Measurements from ENCODE around the gene ATP5PD. TPM values are rescaled to one million over a fixed set of nuclear protein-coding genes. Genes with fewer than 3 reads are reported as not detected.
A peak's percentile ranks its signal among the peaks of the same experiment; 100 is the strongest.

Gene ATP5PD
- total and polyA plus RNA-seq, 2 of the 8 experiments (the other 6 are each of a cell fraction or from before 2014, with no cell fraction given) = 335 to 407 TPM

DNA sequence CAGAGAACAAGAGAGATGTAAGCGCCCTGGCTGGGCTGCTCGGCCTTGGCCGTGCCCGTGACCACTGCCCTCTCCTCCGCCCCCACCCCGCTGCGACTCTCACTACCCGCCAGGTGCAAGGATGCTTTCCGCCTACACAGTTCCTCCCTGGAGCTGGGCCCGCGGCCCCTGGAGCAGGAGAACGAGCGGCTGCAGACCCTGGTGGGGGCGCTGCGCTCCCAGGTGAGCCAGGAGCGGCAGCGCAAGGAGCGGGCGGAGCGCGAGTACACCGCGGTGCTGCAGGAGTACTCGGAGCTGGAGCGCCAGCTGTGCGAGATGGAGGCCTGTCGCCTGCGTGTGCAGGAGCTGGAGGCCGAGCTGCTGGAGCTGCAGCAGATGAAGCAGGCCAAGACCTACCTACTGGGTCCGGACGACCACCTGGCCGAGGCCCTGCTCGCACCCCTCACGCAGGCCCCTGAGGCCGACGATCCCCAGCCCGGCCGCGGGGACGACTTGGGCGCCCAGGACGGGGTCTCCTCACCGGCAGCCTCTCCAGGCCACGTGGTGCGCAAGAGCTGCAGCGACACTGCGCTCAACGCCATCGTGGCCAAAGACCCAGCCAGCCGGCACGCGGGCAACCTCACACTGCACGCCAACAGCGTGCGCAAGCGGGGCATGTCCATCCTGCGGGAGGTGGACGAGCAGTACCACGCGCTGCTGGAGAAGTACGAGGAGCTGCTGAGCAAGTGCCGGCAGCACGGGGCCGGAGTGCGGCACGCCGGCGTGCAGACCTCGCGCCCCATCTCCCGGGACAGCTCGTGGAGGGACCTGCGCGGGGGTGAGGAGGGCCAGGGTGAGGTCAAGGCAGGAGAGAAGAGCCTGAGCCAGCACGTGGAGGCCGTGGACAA, 43.5 kb downstream of the ATP5PD start:
- Histone ChIP-seq H2BK15ac (ENCODE audit: low read length) (no peak overlapping the region), H3K4me1 (replicated peaks in 1 of 4; ENCODE audit: control insufficient read depth in 3 of 4, insufficient read depth in 4 of 4, low read length in 3 of 4) (no peaks in the 10 kb centered on the region), H3K14ac (ENCODE audit: insufficient read length) (no peak overlapping the region), H3K4me3 (ENCODE audit: extremely low read depth in 1 of 4, insufficient read depth in 2 of 4, low read depth in 3 of 4, low read length in 4 of 4) (no peak overlapping the region), H2AK5ac (ENCODE audit: low read depth, low read length) (no peak overlapping the region), H3K79me2 (ENCODE audit: control insufficient read depth in 1 of 2, insufficient read depth in 2 of 2, low read length in 2 of 2) (no peaks in the 10 kb centered on the region), H2BK12ac (ENCODE audit: low read depth, low read length) (no peak overlapping the region), H3K23me2 (ENCODE audit: low read depth, low read length) (no peaks in the 10 kb centered on the region), H2BK120ac (replicated peaks; ENCODE audit: low read depth, low read length) (no peak overlapping the region), H4K20me1 (replicated peaks in 1 of 2; ENCODE audit: control insufficient read depth in 1 of 2, insufficient read depth in 2 of 2, low read length in 2 of 2) (peaks cover 0 to 4% of the 10 kb centered on the region in 2 experiments), H4K91ac (replicated peaks; ENCODE audit: insufficient read length, low read length) (no peak overlapping the region), H2AFZ (ENCODE audit: low read length) (no peak overlapping the region), H2BK20ac (ENCODE audit: low read length) (no peak overlapping the region), H3K27me3 (replicated peaks in 1 of 4; ENCODE audit: control insufficient read depth in 3 of 4, extremely low read depth in 1 of 4, insufficient read depth in 3 of 4, low read length in 3 of 4) (no peaks in the 10 kb centered on the region), H4K8ac (ENCODE audit: extremely low read depth, insufficient read depth, low read length) (no peak overlapping the region), H3K36me3 (ENCODE audit: control insufficient read depth in 2 of 4, insufficient read depth in 4 of 4, low read length in 3 of 4) (peaks cover 6 to 32% (median 20%) of the 10 kb centered on the region in 4 experiments; a peak in 6 of 8 replicates), H3K79me1 (ENCODE audit: low read depth, low read length) (no peaks in the 10 kb centered on the region), H3K18ac (ENCODE audit: extremely low read depth, low read length) (no peak overlapping the region), H3K9me3 (ENCODE audit: insufficient read depth in 2 of 2, low read depth in 1 of 2, low read length in 1 of 2) (no peaks in the 10 kb centered on the region), H3K4ac (replicated peaks; ENCODE audit: insufficient read length, low read depth, low read length) (no peak overlapping the region), H2BK5ac (ENCODE audit: low read depth, low read length) (no peak overlapping the region), H3K23ac (ENCODE audit: insufficient read length) (no peak overlapping the region), H3K56ac (replicated peaks; ENCODE audit: insufficient read length, low read depth, low read length) (no peak overlapping the region), H3K27ac (ENCODE audit: low read depth, low read length) (no peak overlapping the region), H4K5ac (ENCODE audit: insufficient read length, low read depth, low read length) (no peak overlapping the region), H3K4me2 (ENCODE audit: insufficient read depth in 1 of 2, low read depth in 2 of 2, low read length in 2 of 2) (no peak overlapping the region), H3K9ac (replicated peaks in 1 of 4; ENCODE audit: extremely low read depth in 1 of 4, low read depth in 3 of 4, low read length in 3 of 4) (no peak overlapping the region)
- FAIRE-seq (no peak), DNase-seq (ENCODE audit: low read depth in 1 of 2, low spot score in 2 of 2) (peak in 1 of 2 experiments; percentile 52)
- POLR2A ChIA-PET (ENCODE audit: partially characterized antibody) = interaction anchor here (0.6 to 4.6 kb wide), 5 partner anchors 10 to 42 kb away, joined by 3 to 27 read pairs (median 7); partner anchors contain the start of genes CDR2L and MRPL58
- 95% methylated on average over 63 of the region's 76 CpGs; no CpG with 5 or more reads in 1 of the 2 experiments for WGBS, 2 experiments (ENCODE audit: extremely low coverage in 1 of 2, insufficient coverage in 1 of 2, insufficient read length in 1 of 2, insufficient replicate concordance in 2 of 2, low coverage in 1 of 2, low lambda C conversion rate in 2 of 2, missing lambda C conversion rate in 1 of 2)
- CTCF ChIA-PET (ENCODE audit: partially characterized antibody) = interaction anchor here (0.5 to 20.3 kb wide), 14 partner anchors 9 to 111 kb away, joined by 3 to 345 read pairs (median 4); partner anchors contain the start of genes CDR2L, HID1 and MRPL58
- TF ChIP-seq RAD21 (IDR thresholded peaks at IDR 0.05 in 1 of 2, conservative IDR thresholded peaks at IDR 0.05 in 1 of 2; ENCODE audit: low read depth in 2 of 2, low read length in 2 of 2) (peak; percentile 33 to 54; a peak in 3 of 4 replicates), TAF7 (optimal IDR thresholded peaks at IDR 0.05; ENCODE audit: borderline replicate concordance, low read depth, low read length) (no peak)
- TF ChIP-seq, protein P1, sequence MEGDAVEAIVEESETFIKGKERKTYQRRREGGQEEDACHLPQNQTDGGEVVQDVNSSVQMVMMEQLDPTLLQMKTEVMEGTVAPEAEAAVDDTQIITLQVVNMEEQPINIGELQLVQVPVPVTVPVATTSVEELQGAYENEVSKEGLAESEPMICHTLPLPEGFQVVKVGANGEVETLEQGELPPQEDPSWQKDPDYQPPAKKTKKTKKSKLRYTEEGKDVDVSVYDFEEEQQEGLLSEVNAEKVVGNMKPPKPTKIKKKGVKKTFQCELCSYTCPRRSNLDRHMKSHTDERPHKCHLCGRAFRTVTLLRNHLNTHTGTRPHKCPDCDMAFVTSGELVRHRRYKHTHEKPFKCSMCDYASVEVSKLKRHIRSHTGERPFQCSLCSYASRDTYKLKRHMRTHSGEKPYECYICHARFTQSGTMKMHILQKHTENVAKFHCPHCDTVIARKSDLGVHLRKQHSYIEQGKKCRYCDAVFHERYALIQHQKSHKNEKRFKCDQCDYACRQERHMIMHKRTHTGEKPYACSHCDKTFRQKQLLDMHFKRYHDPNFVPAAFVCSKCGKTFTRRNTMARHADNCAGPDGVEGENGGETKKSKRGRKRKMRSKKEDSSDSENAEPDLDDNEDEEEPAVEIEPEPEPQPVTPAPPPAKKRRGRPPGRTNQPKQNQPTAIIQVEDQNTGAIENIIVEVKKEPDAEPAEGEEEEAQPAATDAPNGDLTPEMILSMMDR (IDR thresholded peaks at IDR 0.05; ENCODE audit: control extremely low read depth in 1 of 3, insufficient read depth in 1 of 3, low read depth in 1 of 3, low read length in 3 of 3) = peak; percentile 18 to 47 (median 28)
